SH-SY5Y (cell line): Measurements from ENCODE around the gene PLRG1.

Experiments used
- GATA2 ChIP-seq: IDR thresholded peaks from 2 replicates; pipeline ENCODE4 v1.6.1; 2011; ENCODE audit warnings: mild to moderate bottlenecking, low read depth, low read length
- GATA3 ChIP-seq: IDR thresholded peaks from 2 replicates; pipeline ENCODE4 v1.6.1; 2011; ENCODE audit warnings: low read depth, mild to moderate bottlenecking, low read length, moderate library complexity

GRCh38 chr4:154549894-154550790 lies at the start of gene PLRG1:
- TF ChIP-seq GATA2 (0 out of 2 replicates have a peak, but pooled peaks have one; percentile 22), GATA3 (no peak)
